Neuronal stem cell (in vitro differentiated cells): ENCODE results near the gene NTN5.
A peak's percentile ranks its signal among the peaks of the same experiment; 100 is the strongest.

Experiments used
- DNase-seq: peaks from one replicate; pipeline ENCODE4 v3.0.0-alpha.2; 2013; ENCODE audit warnings: low spot score
- H2AFZ ChIP-seq: one replicate; pipeline ENCODE4 v1.6.1; 2013; ENCODE audit warnings: mild to moderate bottlenecking, low read length, inconsistent platforms
- H2AK5ac ChIP-seq: 2 replicates; pipeline ENCODE4 v1.6.1; 2013; ENCODE audit warnings: low read depth, mild to moderate bottlenecking, inconsistent platforms, low read length, moderate library complexity, mixed read lengths
- H2BK120ac ChIP-seq: 2 replicates; pipeline ENCODE4 v1.6.1; 2013; ENCODE audit warnings: low read depth, mild to moderate bottlenecking, inconsistent platforms, low read length, moderate library complexity, mixed read lengths
- H2BK12ac ChIP-seq: one replicate; pipeline ENCODE4 v1.6.1; 2013; ENCODE audit warnings: low read length, inconsistent platforms
- H2BK15ac ChIP-seq: 2 replicates; pipeline ENCODE4 v1.6.1; 2013; ENCODE audit warnings: mild to moderate bottlenecking, low read length, inconsistent platforms, mixed read lengths
- H2BK5ac ChIP-seq: one replicate; pipeline ENCODE4 v1.6.1; 2013; ENCODE audit warnings: inconsistent platforms, mild to moderate bottlenecking, low read length, moderate library complexity
- H3K14ac ChIP-seq: one replicate; pipeline ENCODE4 v1.6.1; 2013; ENCODE audit warnings: low read length, inconsistent platforms
- H3K18ac ChIP-seq: 2 replicates; pipeline ENCODE4 v1.6.1; 2013; ENCODE audit warnings: low read length, inconsistent platforms
- H3K23ac ChIP-seq: 2 replicates; pipeline ENCODE4 v1.6.1; 2013; ENCODE audit warnings: low read depth, mild to moderate bottlenecking, mixed read lengths, low read length, inconsistent platforms; ENCODE audit not compliant: poor library complexity
- H3K27ac ChIP-seq: replicated peaks from 3 replicates; pipeline ENCODE4 v1.5.1; 2013; ENCODE audit warnings: low read length, inconsistent platforms
- H3K27me3 ChIP-seq, 3 experiments: 2 replicates each; pipeline ENCODE4 v1.6.1; 2013; ENCODE audit warnings: low read length in 3 of 3, mild to moderate bottlenecking in 2 of 3, inconsistent platforms in 1 of 3, low read depth in 1 of 3, mixed read lengths in 1 of 3, moderate library complexity in 1 of 3; ENCODE audit not compliant: control insufficient read depth in 3 of 3, insufficient read depth in 3 of 3
- H3K36me3 ChIP-seq, 2 donors: replicated peaks in 1 of 2; 2 replicates each; pipeline ENCODE4 v1.6.1; 2013; ENCODE audit warnings: low read length in 2 of 2; ENCODE audit not compliant: control insufficient read depth in 2 of 2, insufficient read depth in 2 of 2
- H3K4ac ChIP-seq: 2 replicates; pipeline ENCODE4 v1.6.1; 2013; ENCODE audit warnings: inconsistent platforms, mild to moderate bottlenecking, low read length, moderate library complexity
- H3K4me1 ChIP-seq, 2 donors: 1 replicate in 1 of 2; 2 replicates in 1 of 2; pipeline ENCODE4 v1.6.1; 2013; ENCODE audit warnings: low read length in 2 of 2, low read depth in 1 of 2; ENCODE audit not compliant: control insufficient read depth in 2 of 2, insufficient read depth in 1 of 2
- H3K4me2 ChIP-seq: one replicate; pipeline ENCODE4 v1.6.1; 2013; ENCODE audit warnings: mild to moderate bottlenecking, low read length, inconsistent platforms; ENCODE audit not compliant: insufficient read depth, poor library complexity, severe bottlenecking
- H3K4me3 ChIP-seq, 2 donors: 2 replicates each; pipeline ENCODE4 v1.5.1; 2013; ENCODE audit warnings: low read length in 2 of 2, mild to moderate bottlenecking in 2 of 2, inconsistent platforms in 1 of 2, moderate library complexity in 1 of 2
- H3K79me1 ChIP-seq: one replicate; pipeline ENCODE4 v1.6.1; 2013; ENCODE audit warnings: low read depth, mild to moderate bottlenecking, inconsistent platforms, low read length, moderate library complexity
- H3K9ac ChIP-seq: one replicate; pipeline ENCODE4 v1.6.1; 2013; ENCODE audit warnings: mild to moderate bottlenecking, low read depth, low read length, inconsistent platforms; ENCODE audit not compliant: poor library complexity
- H3K9me3 ChIP-seq, 2 donors: replicated peaks in 1 of 2; 2 replicates each; pipeline versions ENCODE3 to v1.6.1; 2013; ENCODE audit warnings: low read length in 2 of 2, mild to moderate bottlenecking in 2 of 2, inconsistent platforms in 1 of 2, low read depth in 1 of 2, mixed read lengths in 1 of 2, moderate library complexity in 1 of 2; ENCODE audit not compliant: control insufficient read depth in 2 of 2, insufficient read depth in 1 of 2
- H4K8ac ChIP-seq: one replicate; pipeline ENCODE4 v1.6.1; 2013; ENCODE audit warnings: low read depth, mild to moderate bottlenecking, inconsistent platforms, low read length, moderate library complexity
- H4K91ac ChIP-seq: one replicate; pipeline ENCODE4 v1.6.1; 2013; ENCODE audit warnings: low read length, low read depth, mild to moderate bottlenecking, inconsistent platforms; ENCODE audit not compliant: poor library complexity
- WGBS, 2 donors: extraction: QIAGEN DNeasy Blood & Tissue Kit; methylation state at CpG; one replicate each; pipeline ENCODE4 v1.1.7; 2013; ENCODE audit warnings: missing lambda C conversion rate in 2 of 2, mixed read lengths in 1 of 2; ENCODE audit not compliant: insufficient read length in 2 of 2, insufficient replicate concordance in 1 of 2; ENCODE audit errors: extremely low coverage in 2 of 2; 5-methylcytosine and 5-hydroxymethylcytosine counted together

NTN5 gene

GRCh38 chr19:48671446-48671995, 1.3 kb downstream of the NTN5 start:
- Histone ChIP-seq H2AK5ac (peak overlapping the region; percentile 98), H4K8ac (no peak overlapping the region), H3K36me3 (no peaks in the 10 kb centered on the region), H3K14ac (no peak overlapping the region), H3K9me3 (peaks cover 0 to 2% of the 10 kb centered on the region in 2 donors), H2BK12ac (no peak overlapping the region), H3K23ac (peak overlapping the region; percentile 32), H2BK15ac (peak overlapping the region; percentile 95), H3K4me2 (no peak overlapping the region), H3K4me1 (peaks cover 12 to 13% of the 10 kb centered on the region in 2 donors), H3K9ac (no peak overlapping the region), H3K79me1 (peaks cover 1% of the 10 kb centered on the region), H3K18ac (peak overlapping the region; percentile 33), H3K27me3 (peaks cover 0 to 6% (median 6%) of the 10 kb centered on the region in 3 experiments), H2BK120ac (no peak overlapping the region), H4K91ac (no peak overlapping the region), H3K4me3 (no peak overlapping the region), H2BK5ac (peak overlapping the region; percentile 73), H3K4ac (no peak overlapping the region), H3K27ac (no peak overlapping the region), H2AFZ (peak overlapping the region; percentile 75)
- no peak for DNase-seq
- no CpG with 5 or more reads among the region's 10 CpGs for WGBS, 2 donors

GRCh38 chr19:48670699-48671445, 1.9 kb downstream of the NTN5 start:
- Histone ChIP-seq H2BK5ac (no peak overlapping the region), H3K27me3 (peaks cover 0 to 9% (median 6%) of the 10 kb centered on the region in 3 experiments)

GRCh38 chr19:48669903-48670668, 2.7 kb downstream of the NTN5 start:
- no peak overlapping the region for H3K4ac ChIP-seq
- no peaks in the 10 kb centered on the region for H3K36me3 ChIP-seq
- no peak for DNase-seq
- H3K79me1 ChIP-seq, result peaks cover 1% of the 10 kb centered on the region
- H2BK120ac ChIP-seq, result no peak overlapping the region
- peak overlapping the region in 1 of 2 donors; percentile 23 for H3K4me3 ChIP-seq
- peak overlapping the region; percentile 83 for H2BK15ac ChIP-seq
- H4K8ac ChIP-seq, result peak overlapping the region; percentile 92
- no peak overlapping the region for H3K27ac ChIP-seq
- H3K4me2 ChIP-seq, result no peak overlapping the region
- peaks cover 0 to 2% of the 10 kb centered on the region in 2 donors for H3K9me3 ChIP-seq
- H3K14ac ChIP-seq, result peak overlapping the region; percentile 32
- peaks cover 0 to 10% (median 6%) of the 10 kb centered on the region in 3 experiments for H3K27me3 ChIP-seq
- H4K91ac ChIP-seq, result no peak overlapping the region
- no peak overlapping the region for H2BK5ac ChIP-seq
- peak overlapping the region; percentile 21 for H3K9ac ChIP-seq
- H3K23ac ChIP-seq, result peak overlapping the region; percentile 66
- no CpG with 5 or more reads among the region's 26 CpGs for WGBS, 2 donors
- H2AFZ ChIP-seq, result no peak overlapping the region
- peaks cover 12 to 13% of the 10 kb centered on the region in 2 donors for H3K4me1 ChIP-seq
- no peak overlapping the region for H2BK12ac ChIP-seq
- peak overlapping the region; percentile 76 for H2AK5ac ChIP-seq
- peak overlapping the region; percentile 19 for H3K18ac ChIP-seq

More at GRCh38 chr19:48670699-48671445, 1.9 kb downstream of the NTN5 start:
- Histone ChIP-seq H2BK120ac (no peak overlapping the region), H2AFZ (peak overlapping the region; percentile 75), H3K23ac (peak overlapping the region; percentile 32), H3K9me3 (peaks cover 0 to 2% of the 10 kb centered on the region in 2 donors), H3K79me1 (peaks cover 1% of the 10 kb centered on the region), H3K9ac (no peak overlapping the region), H3K4me3 (no peak overlapping the region), H3K4me2 (no peak overlapping the region), H2BK15ac (peak overlapping the region; percentile 83), H4K91ac (no peak overlapping the region), H3K36me3 (no peaks in the 10 kb centered on the region), H3K4me1 (peaks cover 12 to 13% of the 10 kb centered on the region in 2 donors), H4K8ac (no peak overlapping the region), H3K18ac (peak overlapping the region; percentile 7), H3K4ac (no peak overlapping the region), H2BK12ac (peak overlapping the region; percentile 30), H3K27ac (no peak overlapping the region), H3K14ac (peak overlapping the region; percentile 31), H2AK5ac (peak overlapping the region; percentile 76)
- DNase-seq, result no peak
- no CpG with 5 or more reads among the region's 21 CpGs for WGBS, 2 donors
